Stimulated activated CD4-positive, alpha-beta T cell treated with anti-CD3 and anti-CD28 coated beads, Interleukin-2, amount 100 ng/mL, for 4 hours (primary cell): ENCODE results near the gene EZH1.

Experiments used
- DNase-seq: peaks from one replicate; pipeline ENCODE4 v3.0.0-alpha.2; 2020; ENCODE audit warnings: low read depth

The EZH1 gene

DNA sequence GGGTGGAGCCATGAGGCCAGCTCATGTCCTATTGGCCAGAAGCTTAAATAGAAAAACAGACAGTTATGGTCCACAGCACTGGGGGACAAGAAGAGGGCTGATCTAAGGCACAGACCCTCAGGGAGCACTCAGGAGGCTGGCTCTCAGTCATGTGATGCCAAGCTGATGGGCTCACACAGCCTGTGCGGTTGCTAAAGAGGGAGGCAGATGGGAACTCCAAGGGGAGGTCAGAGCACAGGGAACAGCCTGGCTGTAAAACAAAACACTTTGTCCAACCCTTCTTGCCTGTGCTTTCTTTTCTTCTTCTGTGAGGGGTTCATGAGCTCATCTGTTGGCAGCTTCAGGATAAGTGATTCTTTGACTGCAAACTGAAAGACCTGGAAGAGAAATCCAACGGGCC lies 35.3 kb downstream of the EZH1 start:
- DNase-seq, result no peak

DNA sequence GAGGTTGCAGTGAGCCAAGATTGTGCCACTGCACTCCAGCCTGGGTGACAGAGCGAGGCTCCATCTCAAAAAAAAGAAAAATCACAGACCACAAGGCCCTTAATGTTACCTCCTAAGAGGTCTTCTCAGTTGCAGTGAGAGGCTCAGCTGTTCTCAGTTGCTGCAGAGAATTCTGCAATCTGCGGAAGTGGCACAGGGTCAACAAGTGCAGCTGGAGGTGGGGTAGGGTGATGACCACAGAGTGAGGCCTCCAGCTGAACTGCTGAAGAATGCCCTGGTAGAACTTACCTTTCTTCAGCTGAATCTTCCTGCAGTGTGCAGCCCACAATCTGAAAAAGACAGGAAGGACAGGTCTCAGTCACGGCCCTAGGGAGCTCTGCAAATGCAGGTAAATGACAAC lies 36.3 kb downstream of the EZH1 start:
- no peak for DNase-seq

DNA sequence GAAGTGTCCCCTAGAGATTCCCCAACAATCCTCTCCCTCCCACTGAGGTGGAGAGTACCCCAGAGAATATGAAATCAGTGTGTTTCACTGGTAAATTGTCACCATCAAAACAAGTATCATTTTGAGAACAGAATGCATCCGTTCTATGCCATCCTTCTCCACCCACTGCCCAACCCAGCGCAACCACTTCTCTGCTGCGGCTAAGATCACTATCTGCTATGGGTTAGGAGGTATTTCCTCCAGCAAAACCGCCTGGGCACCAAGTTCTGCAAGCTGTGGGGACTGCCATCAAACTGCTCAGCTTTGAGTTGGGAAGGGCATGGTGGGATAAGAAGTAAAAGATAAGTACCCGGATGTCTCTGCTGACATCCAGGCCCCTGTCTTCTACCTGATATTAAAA lies 38.1 kb downstream of the EZH1 start:
- DNase-seq, result no peak

- DNase-seq, result no peak
These were observed 39.9 kb downstream of the EZH1 start for GRCh38 chr17:42704837-42705494.

DNA sequence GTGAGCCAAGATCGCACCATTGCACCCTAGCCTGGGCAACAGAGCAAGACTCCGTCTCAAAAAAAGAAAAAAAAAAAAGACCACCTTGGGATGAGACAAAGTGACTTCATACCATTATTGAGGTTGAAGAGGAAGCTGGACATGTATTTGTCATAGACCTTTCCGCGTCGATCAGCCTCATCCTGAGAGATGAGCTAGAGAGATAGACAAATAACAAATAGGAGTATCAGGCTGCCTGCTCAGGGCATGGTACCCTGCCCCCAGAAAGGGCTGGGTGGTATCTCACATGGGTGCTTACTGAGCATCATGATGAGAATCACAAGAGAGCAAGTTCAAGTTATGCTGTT lies 40.4 kb downstream of the EZH1 start:
- DNase-seq, result no peak

GRCh38 chr17:42702446-42702845 lies 42.4 kb downstream of the EZH1 start:
- no peak for DNase-seq

DNA sequence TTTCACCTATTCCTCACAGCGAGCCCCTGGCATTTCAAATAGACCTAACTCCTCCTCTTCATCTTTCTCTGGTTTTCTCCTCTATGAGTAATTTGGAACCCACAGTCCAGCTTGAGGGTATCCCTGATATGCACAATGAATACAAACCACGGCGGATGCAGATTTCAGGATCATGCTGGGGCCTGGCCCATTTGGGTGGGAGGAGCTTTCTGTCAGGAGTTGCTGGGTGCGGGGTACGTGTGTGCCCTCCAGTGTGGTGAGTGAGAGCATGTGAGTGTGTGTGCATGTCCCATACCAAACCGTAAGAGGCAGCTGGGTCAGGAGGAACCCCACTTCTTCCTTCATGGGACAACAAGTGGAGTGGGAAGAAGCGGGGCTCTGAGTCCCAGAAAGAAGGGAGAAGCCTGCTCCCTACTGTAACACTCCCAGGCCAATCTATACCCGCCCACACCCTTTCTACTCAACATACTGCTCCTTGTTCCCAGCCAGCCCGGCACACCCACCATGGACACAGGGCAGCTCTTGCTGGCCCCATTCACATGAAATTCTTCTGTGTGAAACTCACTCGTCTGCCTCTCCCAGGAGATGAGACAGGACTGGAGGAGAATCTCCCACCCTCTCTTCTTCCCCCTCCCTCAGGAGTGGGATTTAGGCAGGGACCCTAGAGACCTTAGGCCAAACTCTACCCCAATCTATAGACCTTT lies 44.1 kb downstream of the EZH1 start:
- no peak for DNase-seq

- DNase-seq, result no peak
These were observed 45.5 kb downstream of the EZH1 start for GRCh38 chr17:42699415-42699740.

- DNase-seq, result no peak
These were observed 46.0 kb downstream of the EZH1 start for GRCh38 chr17:42698736-42699414.

GRCh38 chr17:42697108-42697811 lies 47.6 kb downstream of the EZH1 start:
- no peak for DNase-seq

GRCh38 chr17:42695500-42695899 lies 49.3 kb downstream of the EZH1 start:
- DNase-seq, result no peak

GRCh38 chr17:42694524-42694923 lies 50.3 kb downstream of the EZH1 start:
- DNase-seq, result no peak

- DNase-seq, result no peak
These were observed 52.4 kb downstream of the EZH1 start for GRCh38 chr17:42692489-42692888.

DNA sequence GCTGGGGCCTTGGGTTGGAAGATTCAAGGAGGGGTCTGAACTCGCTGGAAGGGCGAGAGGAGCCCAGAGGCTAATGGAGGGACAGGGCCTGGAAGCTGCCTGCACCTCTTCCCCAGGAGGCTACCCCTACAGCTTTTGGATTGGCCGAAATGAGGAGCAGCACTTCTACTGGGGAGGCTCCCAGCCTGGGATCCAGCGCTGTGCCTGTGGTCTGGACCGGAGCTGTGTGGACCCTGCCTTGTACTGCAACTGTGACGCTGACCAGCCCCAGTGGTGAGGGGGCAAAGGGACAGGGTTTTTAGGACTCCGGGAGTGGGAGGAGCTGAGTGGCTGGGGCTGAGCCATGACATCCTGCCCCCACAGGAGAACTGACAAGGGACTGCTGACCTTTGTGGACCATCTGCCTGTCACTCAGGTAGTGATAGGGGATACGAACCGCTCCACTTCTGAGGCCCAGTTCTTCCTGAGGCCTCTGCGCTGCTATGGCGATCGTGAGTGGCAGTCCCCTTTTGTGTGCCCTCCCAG lies 53.8 kb downstream of the EZH1 start:
- no peak for DNase-seq

- no peak for DNase-seq
These were observed 54.2 kb downstream of the EZH1 start for GRCh38 chr17:42690596-42690995.

- DNase-seq, result no peak
These were observed 57.0 kb downstream of the EZH1 start for GRCh38 chr17:42687707-42688320.

- no peak for DNase-seq
These were observed 58.2 kb downstream of the EZH1 start for GRCh38 chr17:42686520-42687128.

DNA sequence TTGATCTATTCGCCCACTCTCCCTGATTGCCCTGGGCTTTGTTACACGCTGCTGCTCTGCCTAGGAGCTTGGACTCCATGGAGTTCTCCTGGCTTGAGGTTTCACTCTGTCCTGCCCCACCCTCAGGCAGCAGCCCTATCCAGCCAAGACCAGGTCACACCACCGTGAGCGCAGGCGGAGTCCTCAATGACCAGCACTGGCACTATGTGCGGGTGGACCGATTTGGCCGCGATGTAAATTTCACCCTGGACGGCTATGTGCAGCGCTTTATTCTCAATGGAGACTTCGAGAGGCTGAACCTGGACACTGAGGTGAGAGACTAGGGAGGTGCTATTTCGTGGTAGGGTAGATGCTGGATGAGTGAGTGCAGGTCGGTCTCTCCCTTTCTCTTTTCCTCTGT lies 59.0 kb downstream of the EZH1 start:
- DNase-seq, result no peak

GRCh38 chr17:42684929-42685556 lies 59.8 kb downstream of the EZH1 start:
- DNase-seq, result no peak

DNA sequence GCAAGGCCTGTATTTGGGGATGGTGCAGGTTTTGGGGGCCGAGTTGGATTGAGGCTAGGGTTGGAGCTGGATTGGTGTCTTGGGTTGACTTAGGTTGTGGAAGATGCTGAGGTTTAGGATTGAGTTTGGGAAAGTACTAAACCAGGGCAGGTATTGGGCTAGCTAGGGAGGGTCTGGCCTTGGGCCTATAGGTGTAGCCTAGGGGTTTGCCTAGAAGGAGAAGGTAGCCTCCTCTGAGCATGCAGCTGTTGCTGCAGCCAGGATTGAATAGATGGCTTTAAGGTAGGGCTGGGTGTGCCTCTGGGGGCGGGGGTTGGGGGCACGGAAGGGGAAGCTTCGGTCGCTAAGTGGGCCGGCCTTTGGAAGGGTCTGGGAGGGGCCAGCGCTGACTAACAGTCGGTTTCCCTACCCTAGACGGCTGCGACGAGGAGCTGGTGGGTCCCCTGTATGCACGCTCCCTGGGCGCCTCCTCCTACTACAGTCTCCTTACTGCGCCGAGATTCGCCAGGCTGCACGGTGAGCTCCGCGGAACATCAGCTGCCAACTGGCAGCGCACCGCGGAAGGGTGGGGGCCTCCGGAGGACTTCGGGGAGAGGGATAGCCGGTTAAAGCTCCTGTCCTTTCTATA lies 61.3 kb downstream of the EZH1 start:
- no peak for DNase-seq
